ENCODE measurements around the gene AVL9.

GRCh38 chr7:32502728-32503127 lies 7.4 kb downstream of the AVL9 start:
- TF ChIP-seq CTCF (IDR thresholded peaks at IDR 0.05): no peak
- no peak for TF ChIP-seq POLR2A (IDR thresholded peaks at IDR 0.05)

Data from lower leg skin (tissue), 3 donors.